Measurements from ENCODE around the gene SLC25A13. TPM values are rescaled to one million over a fixed set of nuclear protein-coding genes. Genes with fewer than 3 reads are reported as not detected.

SLC25A13 gene
- total and polyA plus RNA-seq, 2 of the 4 experiments (the other 2 are of a cell fraction) = 7.4 to 11.7 TPM

DNA sequence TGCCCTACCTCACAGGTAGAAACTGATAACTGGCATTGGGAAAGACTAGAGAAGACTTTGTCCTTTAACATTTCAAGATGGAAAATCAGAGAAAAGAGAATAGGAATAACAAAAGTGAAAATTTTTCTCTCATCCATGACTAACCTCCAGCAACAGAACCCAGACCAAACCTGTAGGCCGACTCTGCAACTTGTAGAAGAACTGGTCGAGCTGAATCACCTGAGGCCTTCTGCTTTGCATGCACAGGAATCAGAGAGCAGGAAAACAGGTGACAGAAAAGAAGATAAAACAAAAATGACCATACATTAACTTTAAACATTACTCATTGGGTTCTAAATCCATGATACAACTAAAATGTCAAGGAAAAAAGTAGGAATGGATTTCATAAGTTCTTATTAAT, 137.1 kb downstream of the SLC25A13 start:
- Histone ChIP-seq H3K9me3 (ENCODE audit: control insufficient read depth, insufficient read depth, low read length) (no peaks in the 10 kb centered on the region), H3K27me3 (ENCODE audit: control insufficient read depth, insufficient read depth, low read length) (no peaks in the 10 kb centered on the region), H4K91ac (ENCODE audit: insufficient read depth, low read depth, low read length) (no peak overlapping the region), H2BK120ac (ENCODE audit: low read depth, low read length) (no peak overlapping the region), H3K9ac (ENCODE audit: low read depth, low read length) (no peak overlapping the region), H3K9me1 (ENCODE audit: insufficient read depth, low read length) (no peaks in the 10 kb centered on the region; the same call in 1 of the 2 replicates), H3K23ac (ENCODE audit: low read depth, low read length) (no peak overlapping the region), H4K5ac (ENCODE audit: low read depth, low read length) (no peak overlapping the region), H4K20me1 (ENCODE audit: insufficient read depth, low read length) (no peaks in the 10 kb centered on the region), H3K56ac (ENCODE audit: extremely low read depth, insufficient read depth, low read length) (no peak overlapping the region), H3K4me3 (ENCODE audit: insufficient read depth, low read depth, low read length) (no peak overlapping the region), H3K4me1 (ENCODE audit: control insufficient read depth, insufficient read depth, low read length) (no peaks in the 10 kb centered on the region), H3K18ac (ENCODE audit: low read depth, low read length) (no peak overlapping the region), H2AK5ac (ENCODE audit: low read depth, low read length) (no peak overlapping the region), H3K27ac (ENCODE audit: insufficient read depth, low read length) (no peak overlapping the region), H3K36me3 (ENCODE audit: control insufficient read depth, insufficient read depth, low read length) (peaks cover 7% of the 10 kb centered on the region), H2BK15ac (ENCODE audit: low read depth, low read length) (no peak overlapping the region), H3K79me1 (ENCODE audit: low read depth in 1 of 2, low read length in 2 of 2) (no peaks in the 10 kb centered on the region), H3K14ac (replicated peaks; ENCODE audit: low read depth, low read length) (no peak overlapping the region), H3K4me2 (ENCODE audit: low read depth, low read length) (no peak overlapping the region), H3K4ac (ENCODE audit: low read depth, low read length) (no peak overlapping the region), H2AK9ac (replicated peaks; ENCODE audit: low read depth, low read length, poor library complexity) (no peak overlapping the region), H2BK20ac (ENCODE audit: low read depth, low read length) (no peak overlapping the region), H4K8ac (ENCODE audit: low read depth in 2 of 2, low read length in 2 of 2) (no peak overlapping the region), H2BK5ac (ENCODE audit: low read depth, low read length, poor library complexity, severe bottlenecking) (no peak overlapping the region), H2AFZ (replicated peaks; ENCODE audit: low read length, poor library complexity) (no peak overlapping the region)
- no peak for DNase-seq
- POLR2A ChIA-PET (ENCODE audit: unreplicated experiment) = no interaction called here
- in situ Hi-C loops (cut with MboI; ENCODE audit: low sequenced_read_pairs) = no loop called here
- ATAC-seq (ENCODE audit: low read depth) = no peak
- WGBS, 2 experiments (ENCODE audit: extremely low coverage in 2 of 2, insufficient read length in 1 of 2) = no CpG with 5 or more reads among the region's 2 CpGs
- CTCF ChIA-PET = no interaction called here
- TF ChIP-seq MAFK (IDR thresholded peaks at IDR 0.05; ENCODE audit: low read depth, low read length) = no peak
- TF ChIP-seq SMC3 (IDR thresholded peaks at IDR 0.05; ENCODE audit: low read depth, low read length) = no peak
- TF ChIP-seq, protein P1, sequence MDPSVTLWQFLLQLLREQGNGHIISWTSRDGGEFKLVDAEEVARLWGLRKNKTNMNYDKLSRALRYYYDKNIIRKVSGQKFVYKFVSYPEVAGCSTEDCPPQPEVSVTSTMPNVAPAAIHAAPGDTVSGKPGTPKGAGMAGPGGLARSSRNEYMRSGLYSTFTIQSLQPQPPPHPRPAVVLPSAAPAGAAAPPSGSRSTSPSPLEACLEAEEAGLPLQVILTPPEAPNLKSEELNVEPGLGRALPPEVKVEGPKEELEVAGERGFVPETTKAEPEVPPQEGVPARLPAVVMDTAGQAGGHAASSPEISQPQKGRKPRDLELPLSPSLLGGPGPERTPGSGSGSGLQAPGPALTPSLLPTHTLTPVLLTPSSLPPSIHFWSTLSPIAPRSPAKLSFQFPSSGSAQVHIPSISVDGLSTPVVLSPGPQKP (IDR thresholded peaks at IDR 0.05; ENCODE audit: borderline replicate concordance, low read depth, low read length) = no peak
- TF ChIP-seq, protein P2, sequence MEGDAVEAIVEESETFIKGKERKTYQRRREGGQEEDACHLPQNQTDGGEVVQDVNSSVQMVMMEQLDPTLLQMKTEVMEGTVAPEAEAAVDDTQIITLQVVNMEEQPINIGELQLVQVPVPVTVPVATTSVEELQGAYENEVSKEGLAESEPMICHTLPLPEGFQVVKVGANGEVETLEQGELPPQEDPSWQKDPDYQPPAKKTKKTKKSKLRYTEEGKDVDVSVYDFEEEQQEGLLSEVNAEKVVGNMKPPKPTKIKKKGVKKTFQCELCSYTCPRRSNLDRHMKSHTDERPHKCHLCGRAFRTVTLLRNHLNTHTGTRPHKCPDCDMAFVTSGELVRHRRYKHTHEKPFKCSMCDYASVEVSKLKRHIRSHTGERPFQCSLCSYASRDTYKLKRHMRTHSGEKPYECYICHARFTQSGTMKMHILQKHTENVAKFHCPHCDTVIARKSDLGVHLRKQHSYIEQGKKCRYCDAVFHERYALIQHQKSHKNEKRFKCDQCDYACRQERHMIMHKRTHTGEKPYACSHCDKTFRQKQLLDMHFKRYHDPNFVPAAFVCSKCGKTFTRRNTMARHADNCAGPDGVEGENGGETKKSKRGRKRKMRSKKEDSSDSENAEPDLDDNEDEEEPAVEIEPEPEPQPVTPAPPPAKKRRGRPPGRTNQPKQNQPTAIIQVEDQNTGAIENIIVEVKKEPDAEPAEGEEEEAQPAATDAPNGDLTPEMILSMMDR (conservative IDR thresholded peaks at IDR 0.05; ENCODE audit: low read depth, low read length) = no peak
- no peak for TF ChIP-seq POLR2A (IDR thresholded peaks at IDR 0.05; ENCODE audit: low read depth, low read length)
- no peak for TF ChIP-seq RAD21 (IDR thresholded peaks at IDR 0.05; ENCODE audit: low read length)
- dilution Hi-C loops (cut with HindIII; ENCODE audit: low sequenced_read_pairs, unreplicated experiment) = no loop called here
- intact Hi-C loops (cut with micrococcal nuclease) = loop anchor here (10.0 kb wide), 1 partner anchor 230 kb away; no protein-coding TSS in a partner anchor
- BruUV-seq (replicated peaks) = no TSS peak

Measured in IMR-90 (cell line).